Prostate gland (tissue), 2 donors: ENCODE measurements around the gene OAS3.

ENCODE experiments used
- POLR2A ChIP-seq: fragments of 450-650 bp; IDR thresholded peaks from one replicate; pipeline ENCODE4 v1.6.1; 2016; ENCODE audit warnings: antibody characterized with exemption, mild to moderate bottlenecking
- TF ChIP-seq, protein P1 (sequence below), 4 experiments: fragments of 200-600 bp in 2 of 4; fragments of 450-650 bp in 2 of 4; sonication (generic) in 2 of 4; IDR thresholded peaks; 1 replicate in 3 of 4; 2 replicates in 1 of 4; pipeline ENCODE4 v1.5.1; 2016 to 2019; ENCODE audit warnings: antibody characterized with exemption in 4 of 4, mild to moderate bottlenecking in 2 of 4, moderate library complexity in 2 of 4

DNA sequence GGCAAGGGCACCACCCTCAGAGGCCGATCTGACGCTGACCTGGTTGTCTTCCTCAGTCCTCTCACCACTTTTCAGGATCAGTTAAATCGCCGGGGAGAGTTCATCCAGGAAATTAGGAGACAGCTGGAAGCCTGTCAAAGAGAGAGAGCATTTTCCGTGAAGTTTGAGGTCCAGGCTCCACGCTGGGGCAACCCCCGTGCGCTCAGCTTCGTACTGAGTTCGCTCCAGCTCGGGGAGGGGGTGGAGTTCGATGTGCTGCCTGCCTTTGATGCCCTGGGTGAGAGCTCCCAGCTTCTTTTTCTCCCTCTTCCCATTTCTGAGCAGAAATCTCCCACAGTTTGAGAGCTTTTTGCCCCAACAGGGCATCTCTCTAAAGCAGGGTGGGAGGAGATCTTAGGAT, 29.7 kb upstream of the OAS3 start:
- TF ChIP-seq, protein P1, sequence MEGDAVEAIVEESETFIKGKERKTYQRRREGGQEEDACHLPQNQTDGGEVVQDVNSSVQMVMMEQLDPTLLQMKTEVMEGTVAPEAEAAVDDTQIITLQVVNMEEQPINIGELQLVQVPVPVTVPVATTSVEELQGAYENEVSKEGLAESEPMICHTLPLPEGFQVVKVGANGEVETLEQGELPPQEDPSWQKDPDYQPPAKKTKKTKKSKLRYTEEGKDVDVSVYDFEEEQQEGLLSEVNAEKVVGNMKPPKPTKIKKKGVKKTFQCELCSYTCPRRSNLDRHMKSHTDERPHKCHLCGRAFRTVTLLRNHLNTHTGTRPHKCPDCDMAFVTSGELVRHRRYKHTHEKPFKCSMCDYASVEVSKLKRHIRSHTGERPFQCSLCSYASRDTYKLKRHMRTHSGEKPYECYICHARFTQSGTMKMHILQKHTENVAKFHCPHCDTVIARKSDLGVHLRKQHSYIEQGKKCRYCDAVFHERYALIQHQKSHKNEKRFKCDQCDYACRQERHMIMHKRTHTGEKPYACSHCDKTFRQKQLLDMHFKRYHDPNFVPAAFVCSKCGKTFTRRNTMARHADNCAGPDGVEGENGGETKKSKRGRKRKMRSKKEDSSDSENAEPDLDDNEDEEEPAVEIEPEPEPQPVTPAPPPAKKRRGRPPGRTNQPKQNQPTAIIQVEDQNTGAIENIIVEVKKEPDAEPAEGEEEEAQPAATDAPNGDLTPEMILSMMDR (IDR thresholded peaks at IDR 0.05), result no peak
- no peak for TF ChIP-seq POLR2A
